Activated CD8-positive, alpha-beta memory T cell treated with anti-CD3 and anti-CD28 coated beads for 36 hours (primary cell): ENCODE data around the gene TTC7B. TPM values are rescaled to one million over a fixed set of nuclear protein-coding genes. Genes with fewer than 3 reads are reported as not detected.

Experiments used
- CTCF ChIA-PET: fragments of 350-600 bp; sonication (Branson Sonifier 250); formaldehyde crosslinking; loops from one replicate; lab custom pipeline; 2021; ENCODE audit warnings: antibody characterized with exemption; lab: Charles Lee
- POLR2A ChIA-PET: fragments of 350-600 bp; sonication (Branson Sonifier 250); formaldehyde crosslinking; loops from one replicate; lab custom pipeline; 2021; ENCODE audit warnings: antibody characterized with exemption; lab: Charles Lee
- total RNA-seq, 2 experiments: library from RNA; stranded (reverse); gene quantifications; one replicate each; pipeline ENCODE4 v1.2.3, GENCODE V29; 2021

Gene TTC7B
- total RNA-seq, 2 experiments from 2014 or later = 7.0 to 8.5 TPM

GRCh38 chr14:90601563-90601962 lies 214.7 kb downstream of the TTC7B start:
- ChIA-PET CTCF (no interaction called here), POLR2A (no interaction called here)

- POLR2A ChIA-PET = no interaction called here
- CTCF ChIA-PET = no interaction called here
These were observed 215.6 kb downstream of the TTC7B start for GRCh38 chr14:90600619-90601018.

DNA sequence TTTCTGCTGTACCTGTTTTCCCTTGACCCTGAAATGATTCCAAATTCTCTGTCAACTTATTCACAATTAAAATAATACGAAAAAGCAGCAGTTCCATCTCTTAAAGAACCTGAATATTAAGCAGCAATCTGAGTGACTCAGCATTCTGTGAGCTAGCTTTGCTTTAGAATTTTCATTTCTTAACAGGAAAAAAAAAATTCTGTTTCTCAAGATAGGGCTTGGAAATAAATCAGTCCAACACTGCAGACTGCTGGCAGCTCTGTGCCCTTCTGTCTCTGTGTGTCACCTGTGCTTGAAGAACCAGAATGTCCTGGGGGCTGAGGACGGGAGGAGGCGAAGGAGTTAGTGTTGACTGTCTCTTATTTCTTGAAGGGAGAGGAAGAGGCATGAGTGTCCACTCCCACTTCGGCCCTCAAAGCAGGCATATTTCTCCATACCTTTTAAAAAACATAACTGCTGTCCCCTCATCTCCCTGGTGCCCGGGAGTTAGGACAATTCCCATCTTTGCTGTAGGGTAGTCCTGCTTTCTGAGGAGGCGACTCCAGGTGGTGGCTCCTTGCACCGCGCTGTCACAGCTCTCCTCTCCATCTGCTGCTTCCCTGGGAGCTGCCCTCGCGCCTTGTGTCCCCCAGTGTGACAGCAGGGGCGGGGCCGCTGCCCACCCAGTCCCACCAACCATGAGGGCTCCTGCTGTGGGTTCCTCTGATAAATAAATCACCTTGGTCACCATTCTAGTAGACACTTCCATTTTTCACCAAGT lies 216.3 kb downstream of the TTC7B start:
- CTCF ChIA-PET = no interaction called here
- POLR2A ChIA-PET = interaction anchor here (0.6 kb wide), 1 partner anchor 200 kb away, joined by 3 read pairs; no protein-coding TSS in a partner anchor

- CTCF ChIA-PET = no interaction called here
- POLR2A ChIA-PET = interaction anchor here (0.6 kb wide), 1 partner anchor 200 kb away, joined by 3 read pairs; no protein-coding TSS in a partner anchor
These were observed 216.9 kb downstream of the TTC7B start for GRCh38 chr14:90599339-90599738.

DNA sequence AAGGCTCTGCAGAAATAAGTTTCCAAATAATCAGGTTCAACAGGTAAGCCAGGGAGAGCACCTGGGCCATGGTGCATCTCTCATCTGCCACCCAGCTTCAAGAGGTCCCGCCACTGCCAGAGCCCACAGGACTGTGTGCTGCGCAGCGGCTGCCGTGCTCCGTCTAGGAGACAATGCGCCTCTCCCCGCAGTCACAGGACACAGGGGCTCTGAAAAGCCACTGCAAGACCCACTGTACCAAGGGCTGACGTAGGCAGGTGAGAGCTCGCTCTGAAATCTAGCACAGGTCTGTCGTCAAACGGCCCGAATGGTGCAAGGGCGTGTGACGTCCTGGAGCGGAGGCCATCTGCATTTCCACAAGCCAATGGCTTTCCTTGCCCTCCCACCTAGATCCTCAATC lies 218.3 kb downstream of the TTC7B start:
- POLR2A ChIA-PET = no interaction called here
- CTCF ChIA-PET = no interaction called here

DNA sequence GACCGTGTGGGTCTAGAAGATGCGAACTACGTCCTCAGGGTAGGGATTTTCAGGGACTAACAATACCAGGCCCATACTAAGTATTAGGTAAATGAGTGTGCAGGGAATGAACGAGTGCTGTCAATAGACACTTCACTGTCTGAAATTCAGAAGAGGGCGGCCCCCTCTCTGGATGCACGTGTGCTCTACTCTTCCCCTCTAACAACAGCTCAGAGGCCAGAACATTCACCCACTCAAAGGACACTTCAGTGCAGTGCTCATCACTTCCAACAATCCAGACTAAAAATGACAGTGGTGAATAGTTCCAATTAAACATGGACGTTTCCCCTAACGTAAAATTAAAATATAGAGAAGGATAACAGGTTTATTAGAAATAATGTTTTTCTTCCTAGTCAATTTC lies 219.5 kb downstream of the TTC7B start:
- POLR2A ChIA-PET = no interaction called here

GRCh38 chr14:90593254-90594040 lies 222.8 kb downstream of the TTC7B start:
- CTCF ChIA-PET = no interaction called here

More for the DNA sequence above, 219.5 kb downstream of the TTC7B start:
- CTCF ChIA-PET = no interaction called here

GRCh38 chr14:90592655-90593054 lies 223.6 kb downstream of the TTC7B start:
- CTCF ChIA-PET = no interaction called here
- POLR2A ChIA-PET = no interaction called here

More at GRCh38 chr14:90593254-90594040, 222.8 kb downstream of the TTC7B start:
- POLR2A ChIA-PET = no interaction called here

DNA sequence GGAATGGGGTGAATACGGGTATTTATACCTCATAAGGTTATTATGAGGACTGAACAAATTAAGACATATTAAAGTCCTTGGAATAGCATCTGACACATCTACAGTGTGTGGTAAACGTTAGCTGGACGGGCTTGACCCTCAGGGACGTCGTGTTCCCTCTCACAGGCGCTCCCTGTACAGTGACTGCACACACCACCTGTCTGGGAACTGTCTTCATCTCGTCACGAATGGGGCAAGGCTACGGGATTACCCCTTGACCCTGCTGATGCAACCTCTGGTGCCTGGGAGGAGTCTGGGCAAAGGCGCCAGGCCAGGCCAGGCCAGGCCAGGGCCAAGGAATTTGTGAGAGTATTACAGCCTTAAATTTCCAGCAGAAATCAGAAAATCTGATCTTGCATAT lies 228.3 kb downstream of the TTC7B start:
- ChIA-PET CTCF (no interaction called here), POLR2A (no interaction called here)

DNA sequence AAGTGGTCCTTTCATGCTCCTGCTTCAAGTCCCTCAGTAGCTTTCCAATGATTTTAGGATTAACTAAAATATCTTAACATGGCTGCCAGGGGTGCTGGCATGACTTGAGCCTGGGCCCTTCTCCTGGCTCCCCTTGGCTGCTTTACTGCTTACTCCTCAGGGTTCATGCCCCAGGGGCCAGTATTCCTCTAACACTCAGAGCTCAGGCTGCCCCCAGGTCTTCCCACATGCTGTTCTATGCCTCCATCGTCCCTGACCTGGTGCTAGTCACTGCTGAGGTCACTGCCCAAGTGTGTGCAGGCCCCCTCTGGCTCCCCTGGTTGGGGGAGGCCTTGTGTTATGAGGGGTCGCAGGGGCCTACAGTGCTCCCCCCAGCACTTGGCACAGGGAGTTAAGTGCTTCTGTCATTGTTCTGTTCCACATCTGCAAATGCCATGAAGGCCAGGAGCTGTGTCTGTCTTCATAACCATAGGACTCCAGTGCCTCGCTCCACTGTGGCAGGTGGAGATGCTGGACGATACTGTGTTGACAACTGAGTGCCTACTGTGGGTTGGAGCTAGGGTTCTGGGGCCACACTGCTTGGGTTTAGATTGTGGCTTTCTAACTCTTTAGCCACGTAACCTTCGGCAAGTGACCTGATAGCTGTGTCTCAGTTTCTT lies 228.8 kb downstream of the TTC7B start:
- ChIA-PET POLR2A (no interaction called here), CTCF (no interaction called here)

GRCh38 chr14:90585106-90585505 lies 231.1 kb downstream of the TTC7B start:
- POLR2A ChIA-PET = no interaction called here

GRCh38 chr14:90583916-90584605 lies 232.2 kb downstream of the TTC7B start:
- POLR2A ChIA-PET = no interaction called here
- CTCF ChIA-PET = no interaction called here

More at GRCh38 chr14:90585106-90585505, 231.1 kb downstream of the TTC7B start:
- CTCF ChIA-PET = no interaction called here

- POLR2A ChIA-PET = no interaction called here
- CTCF ChIA-PET = no interaction called here
These were observed 232.8 kb downstream of the TTC7B start for GRCh38 chr14:90583427-90583826.

DNA sequence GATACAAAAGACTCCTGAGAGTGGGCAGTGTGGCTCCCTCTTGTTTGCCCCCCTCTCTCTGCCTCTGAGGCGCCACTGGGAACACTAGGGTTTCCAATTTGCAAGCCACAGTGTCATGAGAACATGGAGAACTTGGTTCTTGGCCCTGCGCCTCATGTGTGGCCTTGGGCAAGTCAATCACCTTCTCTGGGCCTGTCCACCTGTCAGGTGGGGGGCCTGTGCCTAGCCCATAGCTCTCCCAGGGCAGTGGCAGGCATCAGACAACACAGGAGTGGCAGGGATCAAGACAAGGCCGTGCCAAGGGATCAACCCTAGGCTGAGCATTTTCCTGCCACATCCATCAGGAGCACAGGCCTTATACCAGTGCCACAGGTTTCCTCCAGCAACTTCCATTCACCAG lies 234.1 kb downstream of the TTC7B start:
- CTCF ChIA-PET = no interaction called here
- POLR2A ChIA-PET = no interaction called here

DNA sequence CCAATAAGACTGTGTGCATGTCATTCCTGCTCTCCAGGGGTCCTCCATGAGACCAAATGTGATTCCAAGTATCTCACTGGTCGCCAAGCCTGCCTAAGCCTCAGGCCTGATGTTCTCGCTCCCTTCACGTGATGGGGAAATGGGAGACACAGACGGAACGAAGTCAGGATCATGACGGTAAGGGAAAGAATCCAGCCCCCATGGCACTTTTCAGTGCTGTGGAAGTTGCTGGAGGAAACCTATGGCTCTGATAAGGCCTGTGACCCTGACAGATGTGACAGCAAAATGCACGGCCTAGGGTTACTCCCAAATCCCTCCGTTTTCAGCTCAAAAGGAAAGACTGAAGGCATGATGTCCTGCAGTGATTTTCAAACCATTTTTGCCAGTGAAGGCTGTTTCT lies 234.5 kb downstream of the TTC7B start:
- POLR2A ChIA-PET = no interaction called here
- CTCF ChIA-PET = no interaction called here

DNA sequence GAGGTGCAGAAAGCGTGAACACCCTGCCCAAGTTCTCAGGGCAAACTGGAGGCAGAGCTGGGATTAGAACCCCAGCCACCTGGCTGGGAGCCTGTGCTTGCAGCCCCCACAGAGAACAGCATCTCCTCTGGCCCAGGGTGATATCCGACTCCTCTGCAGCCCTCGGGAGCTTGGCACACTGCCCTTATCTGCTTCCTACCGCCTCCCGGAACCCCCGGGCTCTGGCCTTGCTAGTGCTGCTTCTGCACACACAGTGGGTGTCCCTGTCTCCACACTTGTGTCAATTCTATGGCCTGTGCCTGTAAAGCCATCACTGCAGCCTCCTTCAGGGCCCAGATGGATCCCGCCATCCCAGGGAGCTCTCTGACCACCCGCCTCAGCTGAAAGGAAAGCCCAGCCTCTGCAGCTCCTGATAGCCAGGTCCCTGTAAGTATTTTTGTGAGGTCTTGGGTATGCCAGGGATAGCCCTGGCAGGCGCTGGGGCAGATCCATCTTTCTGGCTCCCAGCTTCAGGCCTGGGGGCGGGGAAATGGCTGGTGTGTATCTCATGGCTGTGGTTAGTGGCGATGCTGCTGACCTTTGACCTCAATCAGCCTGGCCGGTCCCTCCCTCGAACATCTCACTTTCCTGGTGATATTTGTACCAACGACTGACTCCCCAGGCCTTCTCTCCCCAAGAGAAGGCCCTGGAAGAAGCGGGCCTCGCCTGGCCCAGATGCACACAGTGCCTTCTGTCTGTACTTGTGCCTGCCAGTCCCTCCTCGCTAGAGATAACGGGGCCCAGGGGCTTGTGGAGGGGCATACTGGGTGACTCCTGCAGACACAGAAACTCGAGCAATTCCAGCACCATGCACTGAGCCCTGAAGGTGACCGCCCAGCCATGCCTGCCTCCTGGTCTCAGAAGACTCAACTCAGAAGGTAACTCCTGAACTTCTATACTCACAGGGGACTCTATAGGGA lies 235.6 kb downstream of the TTC7B start:
- ChIA-PET POLR2A (no interaction called here), CTCF (no interaction called here)

DNA sequence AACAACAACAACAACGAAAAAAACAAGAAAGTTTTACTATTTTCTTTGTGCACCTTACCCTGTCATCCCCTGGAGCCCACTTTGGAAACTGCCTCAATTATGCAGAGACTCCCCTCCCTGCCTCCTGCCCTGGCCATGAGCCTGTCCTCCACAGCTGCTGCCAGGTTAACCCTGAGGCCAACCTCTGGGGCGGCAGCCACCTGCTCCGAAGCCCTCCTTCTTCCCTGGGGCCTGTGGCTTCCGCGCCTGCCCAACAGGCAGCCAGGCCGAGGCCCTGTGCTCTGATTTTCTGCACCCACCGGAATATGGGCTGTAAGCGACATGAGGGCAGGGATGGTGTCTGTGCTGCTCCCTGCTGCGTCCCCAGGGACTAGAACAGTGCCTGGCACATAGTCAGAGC lies 236.4 kb downstream of the TTC7B start:
- ChIA-PET POLR2A (no interaction called here), CTCF (no interaction called here)

DNA sequence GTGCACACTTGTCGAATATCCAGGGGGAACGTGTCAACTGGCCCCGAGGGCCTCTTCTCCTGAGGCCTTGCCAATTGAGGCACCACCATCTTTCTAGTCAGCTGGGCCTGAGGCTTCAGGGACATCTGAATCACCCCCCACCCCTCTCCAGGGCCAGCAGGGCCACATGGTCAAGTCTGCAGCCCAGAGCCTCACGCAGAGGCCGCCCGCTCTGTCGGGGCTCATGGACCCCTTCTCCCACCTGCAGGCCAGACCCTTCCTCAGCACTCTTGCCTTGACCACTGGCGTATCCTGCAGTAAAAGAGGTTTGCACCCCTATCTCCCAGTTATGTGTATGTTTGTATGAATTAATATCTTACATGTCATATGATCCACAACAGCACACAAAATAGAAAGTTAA lies 237.1 kb downstream of the TTC7B start:
- CTCF ChIA-PET = no interaction called here
- POLR2A ChIA-PET = no interaction called here
